Skeletal muscle tissue (tissue), 4 donors: ENCODE measurements around the gene GALE. TPM values are rescaled to one million over a fixed set of nuclear protein-coding genes. Genes with fewer than 3 reads are reported as not detected.
A peak's percentile ranks its signal among the peaks of the same experiment; 100 is the strongest.

ENCODE experiments used
- H3K27ac ChIP-seq: one replicate; pipeline ENCODE4 v1.7.0; 2013; ENCODE audit warnings: mild to moderate bottlenecking, low read depth, low read length, inconsistent platforms
- H3K27me3 ChIP-seq, 3 donors: one replicate each; pipeline ENCODE4 v1.7.0; 2013; ENCODE audit warnings: low read length in 3 of 3; ENCODE audit not compliant: control insufficient read depth in 3 of 3, insufficient read depth in 3 of 3
- H3K36me3 ChIP-seq, 3 donors: one replicate each; pipeline ENCODE4 v1.7.0; 2013; ENCODE audit warnings: low read length in 3 of 3; ENCODE audit not compliant: control insufficient read depth in 3 of 3, insufficient read depth in 3 of 3
- H3K4me1 ChIP-seq, 3 donors: one replicate each; pipeline ENCODE4 v1.7.0; 2013; ENCODE audit warnings: low read length in 3 of 3, mild to moderate bottlenecking in 3 of 3; ENCODE audit not compliant: control insufficient read depth in 3 of 3, insufficient read depth in 3 of 3
- H3K4me3 ChIP-seq, 3 donors: one replicate each; pipeline ENCODE4 v1.7.0; 2013; ENCODE audit warnings: low read length in 3 of 3
- H3K9ac ChIP-seq, 3 donors: one replicate each; pipeline ENCODE4 v1.7.0; 2013; ENCODE audit warnings: low read length in 3 of 3, mild to moderate bottlenecking in 3 of 3, moderate library complexity in 2 of 3, low read depth in 1 of 3
- H3K9me3 ChIP-seq, 3 donors: one replicate each; pipeline ENCODE4 v1.7.0; 2013; ENCODE audit warnings: low read length in 3 of 3; ENCODE audit not compliant: control insufficient read depth in 3 of 3
- total RNA-seq: library from RNA; depleted of rRNA; stranded (reverse); fragments of >200 nt; gene quantifications from one replicate; pipeline ENCODE4 v1.2.3, GENCODE V29; 2014
- donor health status: Osteomylitis.

Gene GALE
- total RNA-seq, 1 donor from 2014 or later, result 17.2 TPM

DNA sequence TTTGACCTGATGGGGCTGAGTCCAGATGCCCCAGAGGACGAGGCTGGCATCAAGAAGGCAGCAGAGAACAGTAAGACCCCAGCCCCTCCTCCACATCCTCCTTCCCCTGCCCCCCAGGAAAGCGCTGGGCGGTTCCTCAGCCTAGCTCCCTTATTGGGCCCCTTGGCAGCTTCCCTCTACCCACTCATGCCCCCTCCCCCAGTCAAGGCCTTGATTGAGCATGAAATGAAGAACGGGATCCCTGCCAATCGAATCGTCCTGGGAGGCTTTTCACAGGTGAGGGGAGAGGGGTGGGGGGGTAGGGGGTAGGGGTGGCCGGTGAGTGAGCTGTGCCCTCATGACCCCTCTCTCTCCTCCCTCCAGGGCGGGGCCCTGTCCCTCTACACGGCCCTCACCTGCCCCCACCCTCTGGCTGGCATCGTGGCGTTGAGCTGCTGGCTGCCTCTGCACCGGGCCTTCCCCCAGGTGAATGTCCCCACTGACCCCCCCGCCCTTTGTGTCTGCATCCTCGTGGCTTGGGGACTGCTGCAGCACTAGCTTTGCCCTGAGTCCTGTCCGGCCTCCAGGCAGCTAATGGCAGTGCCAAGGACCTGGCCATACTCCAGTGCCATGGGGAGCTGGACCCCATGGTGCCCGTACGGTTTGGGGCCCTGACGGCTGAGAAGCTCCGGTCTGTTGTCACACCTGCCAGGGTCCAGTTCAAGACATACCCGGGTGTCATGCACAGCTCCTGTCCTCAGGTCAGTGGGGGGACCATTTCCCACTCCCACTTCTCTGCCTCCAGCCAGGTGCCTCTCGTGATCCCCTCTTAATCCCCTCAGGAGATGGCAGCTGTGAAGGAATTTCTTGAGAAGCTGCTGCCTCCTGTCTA, 6.5 kb downstream of the GALE start:
- Histone ChIP-seq H3K9me3 (no peaks in the 10 kb centered on the region), H3K27me3 (no peaks in the 10 kb centered on the region), H3K36me3 (peaks cover 16 to 19% (median 17%) of the 10 kb centered on the region in 3 donors), H3K27ac (no peak overlapping the region), H3K9ac (no peak overlapping the region), H3K4me1 (peaks cover 32 to 46% (median 36%) of the 10 kb centered on the region in 3 donors), H3K4me3 (no peak overlapping the region)

DNA sequence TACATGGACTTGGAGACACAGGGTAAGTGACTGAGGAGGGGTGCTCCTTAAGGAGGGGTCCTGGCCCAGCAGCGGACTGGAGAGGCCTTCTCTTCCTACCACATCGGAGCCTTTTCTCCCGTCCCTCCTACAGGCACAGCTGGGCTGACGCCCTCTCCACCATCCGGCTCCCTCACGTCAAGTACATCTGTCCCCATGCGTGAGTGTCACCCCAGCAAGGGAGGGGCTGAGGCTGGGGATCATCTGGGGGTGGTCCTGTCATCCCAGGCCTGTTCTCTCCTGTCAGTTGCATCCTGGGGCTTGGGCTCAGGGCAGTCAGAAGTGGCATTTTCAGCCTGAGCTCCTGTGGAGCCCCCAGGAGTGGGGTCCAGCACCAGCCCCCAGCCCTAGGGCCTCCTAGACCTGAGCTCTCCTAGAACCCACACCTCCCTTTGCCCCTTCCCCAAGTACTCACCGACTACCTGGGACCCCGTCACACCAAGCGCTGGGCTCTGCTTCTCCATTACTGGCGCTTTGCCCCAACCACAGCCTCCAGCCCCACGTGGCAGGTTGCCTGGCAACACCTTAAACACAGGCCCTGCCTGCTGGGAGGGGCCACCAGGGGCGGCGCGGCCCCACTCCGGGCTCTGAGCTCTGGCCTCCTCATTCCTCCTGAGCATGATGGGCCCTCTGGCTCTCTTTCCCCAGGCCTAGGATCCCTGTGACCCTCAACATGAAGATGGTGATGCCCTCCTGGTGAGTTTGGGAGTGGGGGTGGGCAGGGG, 7.4 kb downstream of the GALE start:
- H3K4me1 ChIP-seq, result peaks cover 28 to 37% (median 31%) of the 10 kb centered on the region in 3 donors
- no peak overlapping the region for H3K4me3 ChIP-seq
- no peaks in the 10 kb centered on the region for H3K9me3 ChIP-seq
- peak overlapping the region in 2 of 3 donors; percentile 16 to 40 for H3K9ac ChIP-seq
- peaks cover 18 to 19% (median 19%) of the 10 kb centered on the region in 3 donors for H3K36me3 ChIP-seq
- H3K27ac ChIP-seq, result no peak overlapping the region
- H3K27me3 ChIP-seq, result no peaks in the 10 kb centered on the region

DNA sequence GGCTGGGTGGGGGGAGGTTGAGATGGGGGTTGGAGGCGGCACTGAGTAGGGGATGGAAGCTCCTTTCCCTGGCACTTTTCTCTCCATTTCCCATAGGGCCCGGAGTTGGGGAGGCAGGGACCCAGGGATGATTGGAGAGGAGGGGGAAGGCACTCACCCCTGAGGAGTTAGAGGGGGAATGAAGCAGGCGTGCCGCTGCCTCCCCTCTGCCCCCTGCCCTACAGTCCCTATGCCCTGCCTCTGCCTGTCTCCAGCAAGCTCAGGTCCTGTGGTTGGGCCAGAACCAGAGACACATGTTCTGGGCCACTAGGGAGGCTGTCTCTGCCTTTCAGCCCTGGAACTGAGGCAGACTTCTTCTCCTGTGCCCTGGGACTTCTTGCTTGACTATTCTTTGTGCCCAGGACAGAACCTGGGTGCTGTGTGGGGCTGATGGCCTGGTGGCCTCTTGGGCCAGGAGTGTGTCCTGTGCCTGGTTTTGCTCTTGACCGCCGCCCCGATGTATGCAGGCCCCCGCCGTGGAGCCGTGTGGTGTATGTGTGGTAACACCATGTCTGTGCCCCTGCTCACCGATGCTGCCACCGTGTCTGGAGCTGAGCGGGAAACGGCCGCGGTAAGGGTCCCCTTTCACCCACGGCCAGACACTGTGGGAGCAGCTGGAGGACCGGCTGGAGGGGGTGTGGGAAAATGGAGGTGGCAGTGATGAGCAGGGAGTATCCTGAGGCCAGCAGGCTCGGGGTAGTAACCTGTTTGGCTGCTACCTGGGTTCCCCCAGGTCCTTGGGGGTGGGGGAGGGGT, 8.2 kb downstream of the GALE start:
- Histone ChIP-seq H3K27me3 (no peaks in the 10 kb centered on the region), H3K4me1 (peaks cover 28 to 37% (median 32%) of the 10 kb centered on the region in 3 donors), H3K9ac (peak overlapping the region; percentile 16 to 70 (median 66)), H3K27ac (no peak overlapping the region), H3K9me3 (no peaks in the 10 kb centered on the region), H3K36me3 (peaks cover 17 to 24% (median 20%) of the 10 kb centered on the region in 3 donors), H3K4me3 (peak overlapping the region; percentile 30 to 58 (median 35))

DNA sequence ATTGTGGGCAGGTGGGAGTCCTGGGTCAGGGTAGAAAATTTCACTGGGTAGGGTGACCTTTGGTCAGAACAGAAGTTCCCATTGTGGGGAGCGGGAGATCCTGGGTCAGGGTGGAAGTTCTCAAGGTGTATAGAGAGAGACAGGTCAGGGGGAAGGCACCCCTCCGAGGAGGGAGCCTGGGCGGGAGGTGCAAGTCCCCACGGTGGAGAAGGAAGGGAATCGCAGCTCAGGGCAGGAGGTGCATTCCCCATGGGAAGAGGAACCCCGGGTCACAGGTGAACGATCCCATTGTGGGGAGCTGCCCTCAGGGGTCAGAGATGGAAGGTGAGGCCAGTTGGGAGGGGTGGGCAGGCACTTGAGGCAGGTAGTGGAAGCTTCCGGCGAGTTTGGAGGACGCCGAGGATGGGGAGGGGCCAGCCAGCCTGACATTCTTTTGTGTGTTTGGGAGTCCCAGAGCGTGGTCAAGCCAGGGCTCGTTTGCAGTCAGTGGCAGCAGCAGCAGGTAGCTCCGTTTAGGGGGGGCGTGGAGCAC, 9.0 kb downstream of the GALE start:
- H3K9ac ChIP-seq, result peak overlapping the region; percentile 88 to 91 (median 91)
- no peaks in the 10 kb centered on the region for H3K27me3 ChIP-seq
- H3K4me3 ChIP-seq, result peak overlapping the region; percentile 92 to 95 (median 93)
- peak overlapping the region; percentile 54 for H3K27ac ChIP-seq
- no peaks in the 10 kb centered on the region for H3K9me3 ChIP-seq
- H3K4me1 ChIP-seq, result peaks cover 28 to 39% (median 33%) of the 10 kb centered on the region in 3 donors
- H3K36me3 ChIP-seq, result peaks cover 17 to 28% (median 22%) of the 10 kb centered on the region in 3 donors

DNA sequence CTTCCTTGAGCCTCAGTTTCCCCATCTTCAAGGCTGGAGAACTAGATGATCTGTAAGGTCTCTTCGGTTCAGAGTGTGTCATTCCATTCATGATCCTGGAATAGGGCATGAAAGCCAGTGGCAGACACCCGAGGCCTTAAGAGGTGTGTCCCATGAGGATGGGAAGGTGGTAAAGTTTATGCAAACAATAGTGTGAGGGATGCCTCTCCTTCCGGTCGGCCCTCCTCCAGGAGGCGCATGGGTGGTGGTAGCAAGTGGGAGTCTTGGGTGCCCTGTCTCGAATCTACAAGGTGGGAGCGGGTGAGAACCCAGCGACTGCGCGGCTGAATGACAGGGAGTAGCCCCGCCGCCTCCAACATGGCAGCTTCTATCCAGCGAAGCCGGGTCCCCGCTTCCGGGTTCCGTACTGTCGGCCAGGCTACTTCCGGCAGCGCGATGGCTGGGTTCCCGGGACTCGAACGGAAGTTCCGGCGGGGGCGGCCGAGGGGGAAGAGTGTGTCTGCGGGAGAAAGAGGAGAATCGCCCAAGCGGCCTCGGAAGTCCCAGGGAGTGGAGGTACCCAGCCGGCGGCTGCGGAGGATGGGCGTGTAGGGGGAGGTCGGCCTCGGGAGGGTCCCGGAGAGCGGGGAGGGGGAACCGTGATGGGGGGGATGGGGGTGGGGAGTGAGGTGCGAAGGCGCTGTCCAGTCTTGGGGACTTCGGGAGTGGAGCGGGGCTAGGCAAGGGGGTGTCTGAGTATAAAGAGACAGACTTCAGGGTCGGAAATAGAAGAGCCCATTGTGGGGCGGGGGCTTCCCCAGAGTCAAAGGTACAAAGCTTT, 9.6 kb downstream of the GALE start, which contains the start of gene LYPLA2:
Gene LYPLA2 (plus strand): TSS at position 450 of the 820 bp plus-strand sequence. CDS start 1,538 bp downstream, outside the sequence.
- H3K4me3 ChIP-seq, result peak within 1 kb of the TSS; percentile 92 to 95 (median 93)

DNA sequence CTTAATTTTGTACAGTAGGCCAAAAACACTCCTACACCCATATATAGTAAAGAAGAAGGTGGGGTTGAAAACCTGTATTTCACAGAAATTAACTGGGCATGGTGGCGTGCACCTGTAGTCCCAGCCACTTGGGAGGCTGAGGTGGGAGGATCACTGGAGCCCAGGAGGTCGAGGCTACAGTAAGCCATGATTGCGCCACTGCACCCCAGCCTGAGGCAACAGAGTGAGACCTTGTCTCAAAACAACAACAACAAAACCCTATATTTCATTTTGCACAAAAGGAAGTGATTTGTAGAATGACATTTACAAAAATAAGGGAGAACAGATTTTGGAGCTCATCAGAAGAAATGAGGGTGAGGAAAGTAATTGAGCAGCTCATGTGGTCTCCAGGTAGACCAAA, 11.9 kb downstream of the GALE start:
- Histone ChIP-seq H3K27ac (no peak overlapping the region), H3K9me3 (no peaks in the 10 kb centered on the region), H3K27me3 (no peaks in the 10 kb centered on the region), H3K36me3 (peaks cover 18 to 34% (median 28%) of the 10 kb centered on the region in 3 donors), H3K9ac (no peak overlapping the region), H3K4me3 (no peak overlapping the region), H3K4me1 (peaks cover 28 to 39% (median 35%) of the 10 kb centered on the region in 3 donors)

More for the DNA sequence above, 9.6 kb downstream of the GALE start, which contains the start of gene LYPLA2:
- Histone ChIP-seq H3K9me3 (no peaks in the 10 kb centered on the region), H3K9ac (peak within 1 kb of the TSS; percentile 88 to 91 (median 91)), H3K27ac (peak within 1 kb of the TSS; percentile 54), H3K4me1 (peaks cover 28 to 39% (median 33%) of the 10 kb centered on the region in 3 donors), H3K36me3 (peaks cover 16 to 31% (median 22%) of the 10 kb centered on the region in 3 donors), H3K27me3 (no peaks in the 10 kb centered on the region)

DNA sequence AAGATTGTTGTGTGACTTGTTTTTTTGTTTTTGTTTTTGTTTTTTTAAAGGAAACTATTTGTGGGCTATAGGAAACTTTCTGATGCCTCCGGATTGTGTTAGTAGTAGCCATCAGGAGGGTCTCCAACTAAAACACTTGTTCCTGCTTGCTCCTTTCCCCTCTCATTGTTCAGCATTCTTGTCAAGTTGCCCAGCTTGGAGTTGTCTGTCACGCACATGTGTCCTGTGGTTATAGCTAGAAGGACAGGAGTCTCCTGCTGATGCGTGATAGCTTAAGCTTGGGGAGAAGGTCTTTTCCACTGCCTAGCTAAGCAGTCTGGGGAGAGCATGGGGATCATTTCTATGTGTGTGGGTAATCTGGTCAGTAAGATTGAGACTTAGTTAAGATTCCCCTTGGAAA, 12.9 kb downstream of the GALE start:
- no peaks in the 10 kb centered on the region for H3K9me3 ChIP-seq
- peaks cover 16 to 30% (median 29%) of the 10 kb centered on the region in 3 donors for H3K36me3 ChIP-seq
- H3K27ac ChIP-seq, result no peak overlapping the region
- no peaks in the 10 kb centered on the region for H3K27me3 ChIP-seq
- no peak overlapping the region for H3K9ac ChIP-seq
- H3K4me1 ChIP-seq, result peaks cover 21 to 30% (median 27%) of the 10 kb centered on the region in 3 donors
- H3K4me3 ChIP-seq, result no peak overlapping the region

DNA sequence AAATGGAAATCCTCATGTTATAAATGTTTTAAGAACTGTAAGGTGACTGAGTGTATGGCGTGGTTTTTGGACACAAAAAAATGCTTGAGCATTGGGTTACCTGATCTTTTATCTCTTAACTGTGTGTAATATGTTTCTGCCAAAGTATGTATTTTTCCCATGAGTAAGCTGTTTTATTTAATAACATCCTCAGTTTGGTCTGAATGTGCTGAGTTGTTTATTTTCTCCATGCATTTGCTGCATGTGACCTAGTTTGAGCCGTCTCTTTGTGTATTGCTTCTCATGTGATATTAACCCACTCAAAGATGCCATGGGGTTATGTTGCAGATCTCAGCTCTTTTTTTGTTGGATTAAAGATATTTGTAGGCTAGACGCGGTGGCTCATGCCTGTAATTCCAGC, 15.7 kb downstream of the GALE start:
- Histone ChIP-seq H3K36me3 (peaks cover 24 to 36% (median 32%) of the 10 kb centered on the region in 3 donors), H3K27ac (no peak overlapping the region)

More for the DNA sequence above, 15.7 kb downstream of the GALE start:
- Histone ChIP-seq H3K9me3 (no peaks in the 10 kb centered on the region), H3K4me3 (no peak overlapping the region), H3K27me3 (no peaks in the 10 kb centered on the region), H3K9ac (no peak overlapping the region), H3K4me1 (peaks cover 0 to 8% (median 7%) of the 10 kb centered on the region in 3 donors)
